HG03066 (cell line): ENCODE measurements around the gene ZYG11A.
"Not testable (repeated sequence)": the region's sequence is repeated elsewhere in the genome, so short reads cannot be mapped to it uniquely, and the experiment has no call there.

Source experiments
- ATAC-seq: cut with Tn5 transposase; IDR thresholded peaks from one replicate; pipeline ENCODE4 v1.9.1; 2021; ENCODE audit warnings: low read depth; ENCODE audit not compliant: unreplicated experiment

The ZYG11A gene

GRCh38 chr1:52869727-52870126 is 27.2 kb downstream of the ZYG11A start:
- not testable (repeated sequence) for ATAC-seq

- ATAC-seq = no peak
Observed at GRCh38 chr1:52876843-52877242, 34.3 kb downstream of the ZYG11A start.

- ATAC-seq = no peak
Observed at GRCh38 chr1:52877554-52877953, 35.0 kb downstream of the ZYG11A start.

GRCh38 chr1:52880206-52880605 is 37.6 kb downstream of the ZYG11A start:
- ATAC-seq = no peak

- no peak for ATAC-seq
Observed at GRCh38 chr1:52887483-52887882, 44.9 kb downstream of the ZYG11A start.

GRCh38 chr1:52892424-52893215 is 50.1 kb downstream of the ZYG11A start:
- ATAC-seq = no peak

DNA sequence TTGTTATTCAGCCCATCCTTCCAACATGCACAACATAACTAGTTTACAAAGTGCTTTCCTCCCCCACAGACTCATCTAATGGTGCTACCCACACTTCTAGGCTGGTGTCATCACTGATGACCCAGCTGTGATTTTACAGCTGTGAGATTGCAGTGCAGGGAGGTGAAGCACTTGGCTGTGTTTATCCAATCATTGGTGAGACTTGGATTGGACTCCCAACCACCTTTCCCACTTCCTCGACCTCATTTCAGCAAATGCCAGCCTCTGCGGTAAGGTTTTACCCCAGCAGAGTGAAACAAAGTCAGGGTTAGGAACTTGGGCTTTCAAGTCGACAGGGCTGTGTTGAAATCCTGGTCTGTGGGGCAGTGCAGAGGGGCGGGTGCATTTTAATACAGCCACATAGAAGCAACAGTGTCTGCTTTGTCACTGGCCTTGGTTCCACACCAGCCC is 56.9 kb downstream of the ZYG11A start:
- no peak for ATAC-seq

DNA sequence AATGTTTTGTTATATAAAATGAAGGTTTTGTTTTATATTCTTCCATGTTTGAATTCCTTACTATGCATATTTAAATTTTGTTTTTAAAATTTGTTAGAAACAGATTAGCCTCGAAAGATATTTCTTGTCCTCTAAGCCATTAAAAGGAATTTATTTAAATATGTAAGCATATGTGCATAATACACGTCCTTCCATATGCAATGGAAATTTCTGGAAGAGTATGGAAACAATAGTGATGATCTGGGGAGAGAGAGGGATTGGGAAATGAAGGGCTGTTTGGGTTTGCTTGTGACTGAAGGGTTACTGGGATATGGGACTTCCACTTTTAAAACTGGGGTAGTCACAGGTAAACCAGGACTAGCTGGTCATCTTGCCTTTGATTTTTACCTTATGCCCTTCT is 57.8 kb downstream of the ZYG11A start:
- ATAC-seq = no peak

GRCh38 chr1:52901384-52901783 is 58.8 kb downstream of the ZYG11A start:
- ATAC-seq = no peak

- no peak for ATAC-seq
Observed at GRCh38 chr1:52904208-52904926, 61.8 kb downstream of the ZYG11A start.

DNA sequence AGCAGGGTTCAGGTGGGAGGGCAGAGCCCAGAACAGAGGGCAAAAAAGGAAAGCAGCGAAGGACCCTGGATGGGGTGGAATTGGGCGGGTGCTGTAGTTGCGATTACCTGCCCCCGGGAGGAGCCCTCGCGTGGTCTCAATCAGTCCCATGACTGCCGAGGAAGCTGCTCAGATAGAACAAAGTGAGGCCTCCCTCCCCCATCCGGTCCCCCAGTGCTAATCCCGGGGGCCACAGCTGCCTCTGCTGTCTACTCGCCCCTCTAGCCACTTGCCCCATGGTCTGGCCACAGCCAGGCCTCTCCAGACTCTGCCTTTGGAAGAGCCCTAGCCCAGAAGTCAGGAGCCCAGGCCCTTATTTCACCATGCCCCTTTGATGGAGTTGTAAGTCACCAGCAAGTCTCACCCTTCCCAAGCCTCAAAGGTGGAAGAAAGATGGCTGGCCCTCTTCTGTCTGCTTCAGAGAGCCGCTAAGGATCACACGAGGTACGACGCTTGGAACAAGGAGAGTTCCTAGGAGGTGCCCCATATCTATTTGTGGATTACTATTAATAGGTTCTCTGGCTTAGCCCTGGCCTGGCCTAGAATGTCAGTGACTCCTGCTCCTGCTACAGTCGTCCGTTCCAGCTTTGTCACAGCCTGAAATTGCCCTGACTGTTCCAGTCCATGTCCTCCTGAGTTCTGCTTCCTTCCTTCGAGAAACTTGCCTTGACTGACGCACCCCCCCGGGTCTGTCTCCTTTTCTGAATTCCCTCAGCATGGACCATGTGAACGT is 62.6 kb downstream of the ZYG11A start:
- no peak for ATAC-seq

- ATAC-seq = no peak
Observed at GRCh38 chr1:52906135-52906603, 63.6 kb downstream of the ZYG11A start.

- no peak for ATAC-seq
Observed at GRCh38 chr1:52907068-52907811, 64.7 kb downstream of the ZYG11A start.

DNA sequence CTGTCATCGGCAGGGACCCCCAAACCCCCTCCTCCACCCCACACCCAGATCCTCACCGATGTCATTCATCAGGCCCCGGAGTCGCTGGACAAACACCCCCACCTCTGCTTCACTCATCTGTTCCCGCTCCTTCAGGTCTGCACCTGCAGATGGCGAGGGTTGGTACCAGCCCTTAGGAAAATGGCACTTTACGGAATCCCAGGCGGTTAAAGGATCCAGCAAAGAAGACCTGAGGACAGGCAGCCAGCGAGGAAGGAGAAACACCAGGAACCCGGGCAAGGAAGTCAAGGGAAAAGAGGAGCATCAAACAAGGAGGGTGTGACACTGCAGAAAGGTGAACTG is 65.2 kb downstream of the ZYG11A start:
- no peak for ATAC-seq

- ATAC-seq = no peak
Observed at GRCh38 chr1:52911541-52911940, 69.0 kb downstream of the ZYG11A start.

DNA sequence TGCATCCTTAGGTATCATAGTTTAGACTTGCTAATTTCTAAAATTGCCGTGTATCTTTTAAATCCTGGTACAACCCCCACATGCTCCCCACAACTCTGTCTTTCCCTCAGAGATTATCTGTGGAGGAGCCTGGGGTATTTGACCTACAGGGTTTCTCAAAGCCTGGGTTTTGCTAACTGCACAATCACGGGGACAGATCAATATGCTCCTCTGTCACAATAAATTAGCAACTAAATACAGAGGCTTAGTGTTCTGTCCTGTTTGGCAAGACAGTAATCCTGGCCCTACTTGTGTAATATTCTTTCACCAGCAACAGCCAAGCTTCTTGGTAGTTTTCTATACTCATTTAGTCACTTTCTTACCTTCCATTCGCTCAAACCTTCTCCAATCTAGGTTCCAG is 70.5 kb downstream of the ZYG11A start:
- no peak for ATAC-seq

DNA sequence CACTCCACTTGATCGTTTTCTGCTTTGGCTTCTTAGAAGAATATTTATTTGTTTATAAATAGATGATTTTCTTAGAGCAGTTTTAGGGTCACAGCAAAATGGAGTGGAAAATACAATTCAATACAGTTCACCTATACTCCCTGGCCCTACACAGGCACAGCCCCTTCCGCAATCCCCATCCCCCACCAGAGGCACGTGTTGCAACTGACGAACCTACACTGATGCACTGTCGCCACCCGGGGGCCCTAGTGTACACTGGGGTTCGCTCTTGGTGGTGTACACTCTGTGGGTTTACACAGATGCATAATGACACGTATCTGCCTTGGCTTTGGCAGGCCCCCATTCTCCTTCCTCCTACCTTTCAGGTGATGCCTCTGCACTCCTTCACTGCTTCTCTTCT is 71.0 kb downstream of the ZYG11A start:
- no peak for ATAC-seq

GRCh38 chr1:52914463-52914862 is 71.9 kb downstream of the ZYG11A start:
- no peak for ATAC-seq

DNA sequence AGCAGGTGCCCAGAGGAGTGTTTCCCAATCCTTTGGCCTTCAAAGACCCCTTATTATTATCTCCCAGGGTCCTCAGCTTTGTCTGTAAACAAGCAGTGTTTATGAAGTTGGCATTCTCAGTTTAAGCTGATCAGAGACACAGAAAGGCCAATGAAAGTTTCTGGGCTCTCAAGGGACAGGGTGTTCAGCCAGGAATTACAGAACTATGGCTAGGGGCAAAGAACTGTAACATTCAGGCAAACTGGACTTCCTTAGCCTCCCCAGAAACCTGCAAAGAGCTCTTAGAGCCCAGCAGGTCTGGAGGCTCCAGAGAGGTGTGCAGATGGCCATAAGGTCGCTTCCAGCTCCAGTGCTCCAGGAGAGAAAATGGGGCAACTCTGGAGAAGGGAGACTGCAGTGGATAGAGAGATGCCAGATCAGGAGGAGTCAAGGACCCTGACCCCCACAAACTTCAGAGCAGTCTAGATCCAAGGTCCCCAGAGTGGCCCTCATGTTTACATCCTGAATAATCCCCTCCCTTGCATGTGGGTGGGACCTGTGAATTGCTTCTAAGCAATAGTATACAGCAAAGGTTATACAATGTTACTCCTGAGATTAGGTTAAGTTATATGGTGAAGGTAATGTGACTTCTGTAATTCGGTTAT is 72.8 kb downstream of the ZYG11A start:
- no peak for ATAC-seq

DNA sequence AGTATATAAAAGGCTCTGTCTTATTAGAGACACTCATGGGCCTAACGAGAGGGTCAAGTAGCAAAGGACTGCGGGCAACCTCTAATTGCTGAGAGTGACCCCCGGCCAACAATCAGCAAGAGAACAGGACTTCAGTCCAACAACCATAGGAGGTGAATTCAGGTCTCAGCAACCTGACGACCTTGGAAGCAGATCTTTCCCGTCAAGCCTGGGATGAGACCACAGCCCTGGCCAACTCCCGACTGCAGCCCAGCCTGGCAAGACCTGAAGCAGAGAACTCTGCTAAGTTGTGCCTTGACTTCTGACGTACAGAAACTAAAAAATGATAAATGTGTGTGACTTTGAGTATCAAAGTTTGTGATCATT is 73.3 kb downstream of the ZYG11A start:
- ATAC-seq = no peak
